Endothelial cell of umbilical vein (primary cell): ENCODE measurements around the gene NDUFA7. TPM values are rescaled to one million over a fixed set of nuclear protein-coding genes. Genes with fewer than 3 reads are reported as not detected.
A peak's percentile ranks its signal among the peaks of the same experiment; 100 is the strongest.
"Not testable (repeated sequence)": the region's sequence is repeated elsewhere in the genome, so short reads cannot be mapped to it uniquely, and the experiment has no call there.

Experiments used
- BruUV-seq: library from RNA; stranded (reverse); fragments of 400-500 nt; replicated peaks from 2 replicates; lab custom pipeline; 2021; lab: Mats Ljungman, UMichigan
- CTCF ChIA-PET: fragments of 300-600, 350-600 bp; sonication (Branson Sonifier 250); formaldehyde crosslinking; loops from one replicate; lab custom pipeline; 2021; ENCODE audit warnings: antibody characterized with exemption, inconsistent platforms; lab: Charles Lee
- POLR2A ChIA-PET: fragments of 300-600, 350-600 bp; sonication (Branson Sonifier 250); formaldehyde crosslinking; loops from one replicate; lab custom pipeline; 2021; ENCODE audit warnings: antibody characterized with exemption, inconsistent platforms; lab: Charles Lee
- DNase-seq: peaks from one replicate; pipeline ENCODE4 v3.0.0-alpha.2; 2011; ENCODE audit warnings: low read depth, low spot score
- FAIRE-seq: peaks from 2 replicates; lab custom pipeline; 2011; peaks lifted over from hg19 to GRCh38; lab: Jason Lieb, UNC
- H2AFZ ChIP-seq: 2 replicates; pipeline ENCODE4 v1.6.0; 2012; ENCODE audit warnings: low read depth, low read length, control low read depth, inconsistent platforms
- H3K27ac ChIP-seq: 2 replicates; pipeline ENCODE4 v1.5.1; 2011; ENCODE audit warnings: low read depth, mild to moderate bottlenecking, control low read depth, low read length, moderate library complexity; ENCODE audit not compliant: insufficient read depth
- H3K27me3 ChIP-seq, 2 experiments: 2 replicates each; pipeline versions ENCODE4 v1.6.0 to v1.6.1; 2011; ENCODE audit warnings: low read length in 2 of 2, mixed read lengths in 1 of 2; ENCODE audit not compliant: control insufficient read depth in 2 of 2, insufficient read depth in 2 of 2
- H3K36me3 ChIP-seq, 2 experiments: 2 replicates in 1 of 2; 3 replicates in 1 of 2; pipeline ENCODE4 v1.5.1; 2011; ENCODE audit warnings: low read length in 2 of 2, mild to moderate bottlenecking in 1 of 2, moderate library complexity in 1 of 2; ENCODE audit not compliant: control insufficient read depth in 2 of 2, insufficient read depth in 2 of 2; ENCODE audit errors: extremely low read depth in 1 of 2
- H3K4me1 ChIP-seq: 3 replicates; pipeline ENCODE4 v1.5.1; 2011; ENCODE audit warnings: mild to moderate bottlenecking, low read length; ENCODE audit not compliant: control insufficient read depth, insufficient read depth; ENCODE audit errors: extremely low read depth
- H3K4me2 ChIP-seq: 2 replicates; pipeline ENCODE4 v1.6.1; 2011; ENCODE audit warnings: low read length, control low read depth, mixed read lengths; ENCODE audit not compliant: insufficient read depth
- H3K4me3 ChIP-seq, 3 experiments: fragments of 200-600 bp in 1 of 3; sonication (generic), shearing (Covaris generic) in 1 of 3; replicated peaks in 1 of 3; 2 replicates each; pipeline ENCODE4 v1.5.1; 2011 to 2016; ENCODE audit warnings: control low read depth in 3 of 3, low read length in 3 of 3, mild to moderate bottlenecking in 2 of 3, inconsistent platforms in 1 of 3, low read depth in 1 of 3, moderate library complexity in 1 of 3; ENCODE audit not compliant: insufficient read depth in 1 of 3
- H3K79me2 ChIP-seq: 2 replicates; pipeline ENCODE4 v1.6.0; 2012; ENCODE audit warnings: low read length, inconsistent platforms; ENCODE audit not compliant: control insufficient read depth, insufficient read depth
- H3K9ac ChIP-seq: replicated peaks from 2 replicates; pipeline ENCODE3; 2011; ENCODE audit warnings: low read length, control low read depth; ENCODE audit not compliant: insufficient read depth; ENCODE audit errors: extremely low read depth
- H3K9me1 ChIP-seq: replicated peaks from 3 replicates; pipeline ENCODE4 v1.6.0; 2011; ENCODE audit warnings: mild to moderate bottlenecking, low read length; ENCODE audit not compliant: control insufficient read depth, insufficient read depth; ENCODE audit errors: extremely low read depth
- H3K9me3 ChIP-seq: replicated peaks from 2 replicates; pipeline ENCODE4 v1.5.1; 2012; ENCODE audit warnings: low read length, inconsistent platforms; ENCODE audit not compliant: control insufficient read depth, insufficient read depth
- H4K20me1 ChIP-seq: replicated peaks from 2 replicates; pipeline ENCODE3; 2011; ENCODE audit warnings: mild to moderate bottlenecking, low read length; ENCODE audit not compliant: control insufficient read depth, insufficient read depth; ENCODE audit errors: extremely low read depth
- GATA2 ChIP-seq: IDR thresholded peaks from 2 replicates; pipeline ENCODE4 v1.7.0; 2011; ENCODE audit warnings: low read depth, mild to moderate bottlenecking, moderate library complexity, mixed read lengths, low read length; ENCODE audit not compliant: insufficient read length, insufficient read depth
- POLR2AphosphoS5 ChIP-seq: IDR thresholded peaks from 2 replicates; pipeline ENCODE4 v1.6.1; 2012; ENCODE audit warnings: low read depth, mild to moderate bottlenecking, control low read depth, low read length, moderate library complexity; ENCODE audit not compliant: insufficient read depth
- dilution Hi-C: fragments of 300-500 bp; cut with MboI; formaldehyde crosslinking; loops from one replicate; pipeline ENCODE4 v1.15.0; 2019; ENCODE audit warnings: low sequenced_read_pairs; ENCODE audit not compliant: extremely low pct_ligation_motif_present
- intact Hi-C: fragments of 100-400 bp; cut with micrococcal nuclease; formaldehyde crosslinking; loops from one replicate; pipeline ENCODE4 v1.10.0; 2022
- polyA plus RNA-seq, 4 experiments: library from polyadenylated mRNA; depleted of rRNA in 3 of 4; stranded (reverse) in 3 of 4; unstranded in 1 of 4; fragments of >200 nt; gene quantifications; 2 replicates each; pipeline versions ENCODE4 v1.2.1 to v1.2.3, GENCODE V29; 2011 to 2012; ENCODE audit warnings: missing spikeins in 1 of 4
- total RNA-seq: library from RNA; stranded (reverse); gene quantifications from 2 replicates; pipeline ENCODE4 v1.2.3, GENCODE V29; 2021

The NDUFA7 gene
- total and polyA plus RNA-seq, 2 donors (not counting 3 experiments of a cell fraction or from before 2014, with no cell fraction given): 60.2 to 169 TPM

- Histone ChIP-seq H2AFZ (no peak overlapping the region), H3K4me2 (no peak overlapping the region), H3K27ac (no peak overlapping the region), H3K36me3 (peaks cover 0 to 3% of the 10 kb centered on the region in 2 experiments), H3K9ac (no peak overlapping the region), H3K9me1 (no peaks in the 10 kb centered on the region), H3K4me1 (peaks cover 17% of the 10 kb centered on the region), H3K4me3 (no peak overlapping the region), H3K9me3 (no peaks in the 10 kb centered on the region), H4K20me1 (no peaks in the 10 kb centered on the region), H3K79me2 (peaks cover 14% of the 10 kb centered on the region), H3K27me3 (no peaks in the 10 kb centered on the region)
- ChIA-PET POLR2A (interaction anchor here (0.6 kb wide), 1 partner anchor 271 kb away, joined by 6 read pairs; no protein-coding TSS in a partner anchor), CTCF (no interaction called here)
- no peak for FAIRE-seq
- DNase-seq: no peak
- dilution Hi-C loops: no loop called here
- TF ChIP-seq POLR2AphosphoS5 (peak; percentile 22), GATA2 (no peak)
- intact Hi-C loops: loop anchor here (10.0 kb wide), 1 partner anchor 52 kb away; no protein-coding TSS in a partner anchor
- no TSS peak for BruUV-seq
Measured at GRCh38 chr19:8316351-8317125, 4.6 kb downstream of the NDUFA7 start.

GRCh38 chr19:8314981-8315640 lies 6.1 kb downstream of the NDUFA7 start:
- H2AFZ ChIP-seq, H3K27me3 ChIP-seq, H3K36me3 ChIP-seq, H3K9me1 ChIP-seq, dilution Hi-C loops, H3K9me3 ChIP-seq, DNase-seq, H3K79me2 ChIP-seq, H4K20me1 ChIP-seq, H3K27ac ChIP-seq, H3K9ac ChIP-seq, CTCF ChIA-PET, POLR2A ChIA-PET, BruUV-seq, H3K4me3 ChIP-seq, FAIRE-seq, H3K4me2 ChIP-seq: not testable (repeated sequence)
- peaks cover 11% of the 10 kb centered on the region for H3K4me1 ChIP-seq
- intact Hi-C loops: loop anchor here (10.0 kb wide), 1 partner anchor 50 kb away; no protein-coding TSS in a partner anchor
